Measurements from ENCODE around the gene ATP8A2. TPM values are rescaled to one million over a fixed set of nuclear protein-coding genes. Genes with fewer than 3 reads are reported as not detected.

ATP8A2 gene
- total RNA-seq, 1 donor from 2014 or later = 39.1 TPM

- no peak for TF ChIP-seq CTCF (IDR thresholded peaks at IDR 0.05; ENCODE audit: unreplicated experiment)
- H3K27ac Mint-ChIP-seq = no peak overlapping the region
- H3K36me3 Mint-ChIP-seq = no peaks in the 10 kb centered on the region
- peaks cover 7% of the 10 kb centered on the region for H3K4me1 Mint-ChIP-seq
- H3K9me3 Mint-ChIP-seq = no peaks in the 10 kb centered on the region
- no peak overlapping the region for H3K4me3 Mint-ChIP-seq
- DNase-seq (ENCODE audit: low spot score in 2 of 2, unreplicated experiment in 2 of 2) = no peak
- H3K27me3 Mint-ChIP-seq (ENCODE audit: low read depth) = peaks cover 5% of the 10 kb centered on the region
Measured at GRCh38 chr13:25756912-25757311, 385.1 kb downstream of the ATP8A2 start.

GRCh38 chr13:25761041-25761440 lies 389.3 kb downstream of the ATP8A2 start:
- no peak for TF ChIP-seq CTCF (IDR thresholded peaks at IDR 0.05; ENCODE audit: unreplicated experiment)
- H3K9me3 Mint-ChIP-seq = no peaks in the 10 kb centered on the region
- H3K4me3 Mint-ChIP-seq = no peak overlapping the region
- DNase-seq (ENCODE audit: low spot score in 2 of 2, unreplicated experiment in 2 of 2) = no peak
- H3K36me3 Mint-ChIP-seq = no peaks in the 10 kb centered on the region
- peaks cover 7% of the 10 kb centered on the region for H3K27me3 Mint-ChIP-seq (ENCODE audit: low read depth)
- H3K27ac Mint-ChIP-seq = no peak overlapping the region
- H3K4me1 Mint-ChIP-seq = peaks cover 6% of the 10 kb centered on the region

- peaks cover 4% of the 10 kb centered on the region for H3K27me3 Mint-ChIP-seq (ENCODE audit: low read depth)
- DNase-seq (ENCODE audit: low spot score in 2 of 2, unreplicated experiment in 2 of 2) = no peak
- H3K36me3 Mint-ChIP-seq = no peaks in the 10 kb centered on the region
- H3K9me3 Mint-ChIP-seq = no peaks in the 10 kb centered on the region
- peaks cover 6% of the 10 kb centered on the region for H3K4me1 Mint-ChIP-seq
- TF ChIP-seq CTCF (IDR thresholded peaks at IDR 0.05; ENCODE audit: unreplicated experiment) = no peak
- H3K4me3 Mint-ChIP-seq = no peak overlapping the region
- H3K27ac Mint-ChIP-seq = no peak overlapping the region
Measured at GRCh38 chr13:25762281-25762680, 390.5 kb downstream of the ATP8A2 start.

GRCh38 chr13:25762795-25763377 lies 391.1 kb downstream of the ATP8A2 start:
- Mint-ChIP-seq H3K27me3 (ENCODE audit: low read depth) (peaks cover 2% of the 10 kb centered on the region), H3K9me3 (no peaks in the 10 kb centered on the region), H3K36me3 (no peaks in the 10 kb centered on the region), H3K27ac (no peak overlapping the region), H3K4me1 (peaks cover 9% of the 10 kb centered on the region), H3K4me3 (no peak overlapping the region)
- DNase-seq (ENCODE audit: low spot score in 2 of 2, unreplicated experiment in 2 of 2) = no peak
- TF ChIP-seq CTCF (IDR thresholded peaks at IDR 0.05; ENCODE audit: unreplicated experiment) = no peak

DNA sequence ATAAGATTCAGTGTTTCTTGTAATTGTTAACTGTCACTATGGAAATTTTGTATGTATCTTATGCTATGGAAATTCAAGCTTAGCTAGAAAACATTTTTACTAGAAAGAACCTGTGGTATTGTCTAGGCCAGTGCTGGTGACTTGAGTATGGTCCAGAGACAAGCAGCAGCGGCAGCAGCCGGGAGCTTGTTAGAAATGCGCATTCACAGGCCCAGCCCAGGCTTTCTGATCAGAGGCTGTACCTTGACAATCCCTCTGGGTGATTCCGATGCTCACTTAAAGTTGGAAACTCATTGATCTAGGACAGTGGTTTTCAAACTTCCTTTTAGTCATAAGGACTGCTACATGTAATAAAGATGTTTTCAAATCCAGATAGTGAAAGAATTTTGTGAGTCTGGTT lies 392.6 kb downstream of the ATP8A2 start:
- TF ChIP-seq CTCF (IDR thresholded peaks at IDR 0.05; ENCODE audit: unreplicated experiment) = no peak
- Mint-ChIP-seq H3K4me1 (peaks cover 21% of the 10 kb centered on the region), H3K4me3 (no peak overlapping the region), H3K36me3 (no peaks in the 10 kb centered on the region), H3K9me3 (no peaks in the 10 kb centered on the region), H3K27me3 (ENCODE audit: low read depth) (peaks cover 2% of the 10 kb centered on the region), H3K27ac (no peak overlapping the region)
- no peak for DNase-seq (ENCODE audit: low spot score in 2 of 2, unreplicated experiment in 2 of 2)

GRCh38 chr13:25765266-25765665 lies 393.5 kb downstream of the ATP8A2 start:
- Mint-ChIP-seq H3K27me3 (ENCODE audit: low read depth) (peaks cover 2% of the 10 kb centered on the region), H3K4me1 (peaks cover 29% of the 10 kb centered on the region), H3K27ac (no peak overlapping the region), H3K9me3 (no peaks in the 10 kb centered on the region), H3K36me3 (no peaks in the 10 kb centered on the region), H3K4me3 (no peak overlapping the region)
- no peak for DNase-seq (ENCODE audit: low spot score in 2 of 2, unreplicated experiment in 2 of 2)
- TF ChIP-seq CTCF (IDR thresholded peaks at IDR 0.05; ENCODE audit: unreplicated experiment) = no peak

Data from mesothelial cell of epicardium (in vitro differentiated cells).